K562 treated with DMSO at 1 percent for 48 hours (cell line): ENCODE measurements around the gene SLC27A4. TPM values are rescaled to one million over a fixed set of nuclear protein-coding genes. Genes with fewer than 3 reads are reported as not detected.

Source experiments
- total RNA-seq: library from RNA; unstranded; fragments of 300-600 nt; gene quantifications from 2 replicates; pipeline ENCODE4 v1.2.3, GENCODE V29; 2022; ENCODE audit warnings: low replicate concordance; ENCODE audit errors: extremely low read depth

SLC27A4 gene
- total RNA-seq = not detected in 2 replicates

GRCh38 chr9:128339761-128340690 lies at the start of gene SLC27A4:
Gene SLC27A4, plus strand, starts transcription at chr9:128340527. Its CDS starts 2,606 bp downstream, at chr9:128343133.

GRCh38 chr9:128322404-128323211 lies 17.7 kb upstream of the SLC27A4 start, which contains the start of the genes COQ4 and TRUB2:
Gene COQ4, plus strand, starts transcription at chr9:128322839. Its CDS starts 20 bp downstream, at chr9:128322859.
Gene TRUB2, minus strand, starts transcription at chr9:128322447. Its CDS starts 39 bp downstream, at chr9:128322408.

GRCh38 chr9:128370752-128371629 lies 30.7 kb downstream of the SLC27A4 start, which contains the start of gene URM1:
Gene URM1, plus strand, starts transcription at chr9:128371374. Its CDS starts 7 bp downstream, at chr9:128371381.

Other genes starting within 250 kb of the SLC27A4 start
- gene PTGES2, start 212.8 kb upstream of the SLC27A4 start, total RNA-seq = not detected in 2 replicates
- gene LCN2, start 191.1 kb upstream of the SLC27A4 start, total RNA-seq = not detected in 2 replicates
- gene BBLN, start 180.3 kb upstream of the SLC27A4 start, total RNA-seq = not detected in 2 replicates
- 684 TPM in 1 of 2 replicates, not detected in the other for gene CIZ1, start 149.0 kb upstream of the SLC27A4 start, total RNA-seq
- not detected in 2 replicates for gene DNM1, start 137.1 kb upstream of the SLC27A4 start, total RNA-seq
- not detected in 2 replicates for gene GOLGA2, start 64.5 kb upstream of the SLC27A4 start, total RNA-seq
- gene SWI5, start 64.3 kb upstream of the SLC27A4 start, total RNA-seq = not detected in 2 replicates
- gene TRUB2, start 18.1 kb upstream of the SLC27A4 start, total RNA-seq = not detected in 2 replicates
- gene COQ4, start 17.7 kb upstream of the SLC27A4 start, total RNA-seq = not detected in 2 replicates
- gene URM1, start 30.8 kb downstream of the SLC27A4 start, total RNA-seq = not detected in 2 replicates
- not detected in 2 replicates for gene CERCAM, start 80.3 kb downstream of the SLC27A4 start, total RNA-seq
- gene ODF2, start 115.5 kb downstream of the SLC27A4 start, total RNA-seq = not detected in 2 replicates
- not detected in 2 replicates for gene GLE1, start 164.2 kb downstream of the SLC27A4 start, total RNA-seq
- gene SPTAN1, start 212.1 kb downstream of the SLC27A4 start, total RNA-seq = not detected in 2 replicates